NOMO-1 (cell line): ENCODE measurements around the gene TMEM244.
"Not testable (repeated sequence)": the region's sequence is repeated elsewhere in the genome, so short reads cannot be mapped to it uniquely, and the experiment has no call there.

Experiments
- DNase-seq, 2 experiments: peaks; one replicate each; lab custom pipeline; 2025; ENCODE audit not compliant: unreplicated experiment in 2 of 2; lab: John Stamatoyannopoulos, UW

Gene TMEM244

DNA sequence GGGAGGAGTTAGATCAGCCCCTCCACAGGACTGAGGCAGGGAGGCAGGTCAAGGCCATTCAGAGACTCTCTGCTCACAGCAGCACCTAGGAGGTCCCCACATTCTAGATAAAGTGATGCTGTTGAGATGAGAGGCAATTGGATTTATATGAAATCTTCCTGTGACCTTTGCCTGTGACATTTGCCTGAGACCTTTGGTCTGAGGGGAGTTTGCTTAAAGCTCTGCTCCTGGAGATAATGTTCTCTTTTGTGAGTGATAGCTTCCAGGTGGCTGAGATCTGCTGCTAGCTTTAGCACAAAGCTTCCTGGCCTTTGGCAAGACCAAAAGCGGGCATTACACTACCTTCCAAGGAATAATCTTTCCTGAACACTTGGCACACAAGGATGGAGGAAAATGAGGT, 43.3 kb downstream of the TMEM244 start:
- no peak for DNase-seq

- DNase-seq, result no peak
Observed at GRCh38 chr6:129817332-129817731, 43.8 kb downstream of the TMEM244 start.

DNA sequence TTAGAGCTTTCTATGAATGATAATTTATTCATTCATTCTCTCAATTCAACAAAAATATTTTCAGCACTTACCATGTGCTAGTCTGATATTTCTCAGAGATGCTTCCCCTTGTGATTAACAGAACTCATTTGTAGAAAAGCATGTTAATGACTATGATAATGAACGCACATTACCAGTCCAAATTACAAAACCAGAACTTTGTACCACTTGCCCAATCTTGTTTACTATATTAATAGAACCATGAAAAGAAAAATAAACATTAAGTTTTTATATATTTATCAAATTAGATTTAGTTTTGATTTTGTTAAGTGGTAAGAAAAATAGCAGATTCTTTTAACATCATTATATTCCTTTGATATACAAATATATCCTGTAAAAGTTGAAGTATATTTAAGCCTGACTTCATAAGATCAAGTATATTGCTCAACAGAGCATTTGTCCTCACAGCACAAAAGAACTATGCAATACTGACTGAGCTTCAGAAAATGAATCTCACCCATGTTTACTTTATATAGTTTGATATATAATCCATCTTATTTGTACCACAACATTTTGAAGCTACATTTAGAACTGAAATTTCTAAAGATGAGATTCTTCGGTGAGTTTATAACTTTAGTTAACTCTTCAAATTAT, 48.9 kb downstream of the TMEM244 start:
- DNase-seq, result no peak

- DNase-seq, result not testable (repeated sequence)
Observed at GRCh38 chr6:129807141-129807540, 54.0 kb downstream of the TMEM244 start.

GRCh38 chr6:129802920-129803319, 58.2 kb downstream of the TMEM244 start:
- DNase-seq, result not testable (repeated sequence)

DNA sequence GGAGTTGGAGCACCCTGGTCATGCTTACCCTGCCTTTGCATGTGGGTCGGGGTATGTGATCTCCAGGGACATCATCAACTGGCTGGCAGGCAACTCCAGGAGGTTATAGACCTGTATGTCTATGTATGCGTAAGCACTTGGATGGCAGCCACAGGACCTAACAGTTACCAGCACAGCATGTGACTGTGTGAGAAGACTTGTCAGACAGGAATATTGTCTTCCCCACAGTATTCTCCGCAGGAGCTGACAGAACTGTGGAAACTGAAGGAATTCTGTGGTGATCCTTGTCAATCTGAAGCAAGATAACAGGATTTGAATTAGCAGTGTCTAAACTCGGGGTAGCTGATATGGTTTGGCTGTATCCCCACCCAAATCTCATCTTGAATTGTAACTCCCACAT, 59.2 kb downstream of the TMEM244 start:
- DNase-seq, result no peak

- DNase-seq, result no peak
Observed at GRCh38 chr6:129795261-129795660, 65.9 kb downstream of the TMEM244 start.

DNA sequence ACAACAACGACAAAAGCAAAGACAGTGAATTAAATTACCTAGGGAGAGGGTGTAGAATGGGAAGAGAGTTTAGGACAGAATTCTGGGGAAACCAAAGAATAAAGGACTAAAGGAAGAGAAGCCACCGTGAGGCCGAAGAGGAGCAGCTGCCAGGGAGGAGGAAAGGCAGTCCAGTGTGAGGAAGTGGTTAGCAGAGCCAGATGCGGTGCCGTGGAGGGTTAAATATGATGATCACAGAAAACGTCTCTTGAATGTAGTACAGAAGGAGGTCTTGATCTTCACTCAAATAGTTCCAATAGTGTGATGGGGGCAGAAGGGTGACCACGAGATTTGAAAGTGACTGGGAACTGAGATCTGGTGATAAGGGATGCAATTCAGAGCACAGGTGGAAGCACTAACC, 67.7 kb downstream of the TMEM244 start:
- DNase-seq, result peak in 1 of 2 experiments; percentile 29

GRCh38 chr6:129792049-129792448, 69.1 kb downstream of the TMEM244 start:
- no peak for DNase-seq

- no peak for DNase-seq
Observed at GRCh38 chr6:129790785-129791184, 70.3 kb downstream of the TMEM244 start.

DNA sequence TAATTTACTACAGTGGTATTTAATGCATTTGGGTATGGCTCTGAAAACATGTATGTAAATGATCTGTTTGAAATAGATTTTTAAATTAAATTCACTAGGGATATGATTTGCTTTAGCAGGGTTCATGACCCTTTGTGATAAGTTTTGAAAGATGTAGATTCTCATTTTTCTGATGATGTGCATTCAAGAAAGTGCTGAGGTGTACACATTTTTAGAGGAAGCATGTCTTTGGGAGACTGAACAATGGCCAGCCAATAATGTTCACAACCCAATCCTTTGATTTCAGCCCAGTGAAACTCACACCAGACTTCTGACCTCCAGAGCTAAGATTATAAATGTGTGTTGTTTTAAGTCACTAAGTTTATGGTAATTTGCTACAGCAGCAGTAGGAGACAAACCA, 71.1 kb downstream of the TMEM244 start:
- no peak for DNase-seq

DNA sequence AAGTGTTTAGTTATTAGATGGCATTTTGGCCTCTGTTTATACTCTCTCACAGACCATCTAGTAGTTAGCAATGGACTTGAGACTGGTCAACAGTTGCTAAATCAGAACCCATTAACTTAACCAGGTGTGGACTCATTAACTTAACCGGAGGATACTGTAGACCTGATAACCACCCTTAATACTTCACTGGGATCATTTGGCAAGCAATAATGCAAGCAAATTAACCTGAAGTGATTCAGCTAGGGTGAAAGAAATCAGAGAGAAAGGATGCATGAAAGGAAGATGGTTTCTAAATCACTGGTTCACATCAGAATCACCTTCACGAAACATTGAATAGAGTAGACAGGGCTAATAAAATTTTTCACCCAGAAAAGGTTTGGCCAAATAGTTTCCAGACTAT, 73.3 kb downstream of the TMEM244 start:
- no peak for DNase-seq

DNA sequence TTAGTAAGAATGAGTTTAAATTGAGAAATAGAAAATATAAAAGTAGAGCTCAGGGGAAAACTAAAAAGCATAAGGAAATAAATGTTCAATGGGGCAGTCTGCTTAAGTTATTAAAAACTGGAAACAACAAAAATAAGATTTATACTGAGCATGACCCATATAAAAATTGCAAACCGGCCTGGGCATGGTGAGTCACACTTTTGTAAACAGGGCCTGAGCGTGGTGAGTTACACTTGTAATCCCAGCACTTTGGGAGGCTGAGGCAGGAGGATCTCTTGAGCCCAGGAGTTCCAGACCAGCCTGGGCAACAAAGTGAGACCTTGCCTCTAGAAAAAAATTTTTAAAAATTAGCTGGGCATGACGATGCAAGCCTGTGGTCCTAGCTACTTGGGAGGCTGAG, 74.6 kb downstream of the TMEM244 start:
- no peak for DNase-seq

GRCh38 chr6:129785756-129786135, 75.4 kb downstream of the TMEM244 start:
- DNase-seq, result no peak

DNA sequence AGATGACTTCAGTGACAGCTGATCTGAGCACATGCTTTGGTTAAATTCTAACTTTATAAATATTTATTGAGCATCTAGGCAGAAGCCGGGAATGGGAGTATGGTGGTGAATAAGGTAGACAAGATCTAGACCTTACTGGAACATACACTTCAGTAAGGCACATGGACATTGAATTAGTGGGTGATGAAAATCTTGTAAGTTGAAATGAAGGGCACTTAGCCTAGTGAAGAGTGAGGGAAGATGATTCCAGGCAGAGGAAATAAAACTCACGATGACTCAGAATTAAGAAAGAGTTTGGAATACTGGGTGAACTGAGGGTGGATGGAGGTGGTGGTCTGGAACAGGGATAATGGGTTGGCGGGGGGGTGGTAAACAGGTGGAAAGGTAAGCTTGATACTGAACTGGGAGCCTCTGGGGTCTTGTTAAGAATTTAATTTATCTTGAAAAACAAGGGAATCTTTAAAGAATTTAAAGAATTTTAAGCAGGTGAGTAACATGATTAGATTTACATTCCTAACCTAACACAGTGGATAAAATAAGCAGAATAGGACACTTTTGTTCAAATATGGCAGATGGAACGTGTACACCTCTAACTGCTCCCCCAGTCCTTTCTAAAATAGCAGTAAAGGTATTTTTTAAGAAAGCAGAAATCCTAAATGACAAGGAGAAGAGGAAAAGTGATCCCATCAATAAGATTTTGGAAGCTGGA, 75.9 kb downstream of the TMEM244 start:
- no peak for DNase-seq
